NCI-H774 (cell line): ENCODE measurements around the gene FLT3.

Experiments used
- DNase-seq: peaks from one replicate; lab custom pipeline; 2025; lab: John Stamatoyannopoulos, UW

FLT3 gene

DNA sequence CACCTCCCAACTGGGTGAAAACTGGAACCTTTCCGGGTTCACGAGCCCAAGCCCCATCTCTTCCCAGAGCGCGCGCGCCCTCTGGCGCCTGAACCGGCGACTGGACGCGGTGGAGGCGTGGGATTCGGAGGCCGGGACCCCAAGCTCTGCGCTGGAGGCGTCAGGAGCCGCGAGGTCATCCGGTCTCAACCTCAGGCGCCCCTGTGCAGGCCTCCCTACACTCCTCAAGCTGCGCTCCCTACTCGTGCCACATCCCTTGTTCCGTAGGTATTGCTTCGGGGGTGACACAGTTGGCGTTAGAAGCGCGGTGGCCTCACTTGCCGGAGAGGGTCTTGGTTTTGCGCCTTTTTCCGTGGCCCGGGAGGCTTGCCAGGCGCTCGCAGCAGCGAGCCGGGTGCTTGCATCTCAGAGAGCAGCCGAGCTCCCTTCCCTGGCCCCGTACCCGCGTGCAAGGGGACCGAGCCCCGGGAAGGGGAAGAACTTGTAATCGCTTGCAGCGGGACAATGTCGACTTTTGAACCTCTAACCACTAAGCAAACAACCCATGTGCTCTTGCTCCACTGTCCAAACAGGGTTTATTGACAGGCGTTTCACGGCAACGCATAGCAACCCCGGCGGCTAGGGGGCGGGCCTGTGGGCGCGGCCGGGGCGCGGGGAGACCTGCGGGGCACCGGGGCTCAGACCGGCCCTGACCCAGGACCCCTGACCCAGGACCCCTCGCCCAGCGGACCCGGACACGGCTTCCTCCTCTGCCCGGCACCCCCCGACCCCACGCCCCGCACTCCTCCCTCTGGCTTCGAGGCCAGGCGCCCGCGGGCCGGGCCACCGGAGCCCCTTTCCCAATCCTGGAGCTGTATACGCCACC, 139.8 kb downstream of the FLT3 start:
- DNase-seq, result peak; percentile 51

DNA sequence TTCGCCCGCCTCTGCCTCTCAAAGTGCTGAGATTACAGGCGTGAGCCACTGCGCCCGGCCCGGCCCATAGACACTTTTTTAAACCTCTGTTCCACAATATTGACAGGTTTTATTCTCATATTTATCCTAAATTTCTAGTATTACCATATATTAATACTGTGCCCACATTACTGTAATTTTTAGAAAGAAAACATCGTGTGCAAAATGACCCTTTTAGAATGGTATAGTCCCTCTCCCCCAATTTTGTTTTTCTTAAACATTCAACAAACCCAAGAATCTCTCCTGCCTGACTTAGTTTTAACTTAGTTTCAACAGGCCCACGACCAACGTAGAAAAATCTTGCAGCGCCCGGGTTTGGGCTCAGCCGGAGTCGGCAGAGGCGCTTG, 140.4 kb downstream of the FLT3 start:
- DNase-seq, result no peak

DNA sequence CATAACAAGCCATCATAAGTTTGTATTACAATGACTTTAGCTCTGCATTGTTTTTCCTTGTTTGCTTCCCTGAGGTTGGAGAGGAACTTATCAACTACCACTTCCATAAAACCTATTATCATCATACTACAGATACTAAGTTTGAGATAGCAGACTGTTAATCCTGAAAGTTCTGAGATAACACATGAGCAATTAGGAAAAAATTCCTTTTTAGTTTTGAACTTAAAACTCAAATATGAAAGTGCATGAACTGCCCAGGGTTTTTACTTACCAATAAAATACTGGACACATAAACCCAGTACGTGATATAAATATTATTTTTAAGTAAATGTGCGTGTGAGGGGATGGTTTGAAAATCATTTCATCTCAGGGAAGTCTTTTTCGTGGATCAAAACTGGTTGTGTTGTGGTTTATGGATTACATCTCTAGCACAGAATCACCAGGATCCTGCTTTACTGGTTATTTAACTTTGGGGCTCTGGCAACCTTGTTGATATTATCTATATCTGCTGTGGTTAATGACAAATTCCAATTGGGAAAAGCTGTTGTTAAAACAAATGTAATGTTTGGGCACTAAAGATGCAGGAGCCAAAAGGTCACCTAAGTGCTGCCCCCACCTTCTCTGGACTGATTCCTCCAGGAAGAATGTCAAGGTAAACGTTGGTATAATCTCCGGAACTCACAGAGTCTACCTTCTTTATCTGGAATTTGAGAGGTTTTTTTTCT, 143.6 kb downstream of the FLT3 start:
- no peak for DNase-seq

DNA sequence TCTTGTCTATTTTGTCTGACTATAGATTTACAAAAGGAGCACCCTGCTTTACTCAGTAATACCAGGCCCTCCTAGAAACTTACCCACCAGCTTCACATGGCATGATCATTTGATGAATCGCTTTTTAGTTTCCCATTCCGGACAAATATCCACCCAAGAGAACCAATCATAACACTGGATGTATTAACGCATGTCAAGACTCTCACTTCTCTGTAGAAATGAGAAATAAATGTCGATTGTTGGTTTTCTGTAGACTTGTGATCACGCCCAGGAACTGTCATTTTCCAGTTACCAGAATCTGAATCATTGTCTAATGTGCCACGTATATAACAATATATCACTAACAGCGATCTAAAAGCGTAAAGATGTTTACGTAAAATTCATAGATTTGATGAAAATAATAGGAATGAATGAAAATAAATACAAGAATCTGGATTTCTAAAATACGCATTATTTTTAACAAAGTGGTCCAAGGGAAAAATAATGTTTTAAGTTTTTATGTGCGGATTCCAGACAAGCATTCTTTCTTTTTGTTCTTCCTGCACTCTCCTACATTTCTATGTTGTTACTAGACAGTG, 145.3 kb downstream of the FLT3 start:
- DNase-seq, result no peak

DNA sequence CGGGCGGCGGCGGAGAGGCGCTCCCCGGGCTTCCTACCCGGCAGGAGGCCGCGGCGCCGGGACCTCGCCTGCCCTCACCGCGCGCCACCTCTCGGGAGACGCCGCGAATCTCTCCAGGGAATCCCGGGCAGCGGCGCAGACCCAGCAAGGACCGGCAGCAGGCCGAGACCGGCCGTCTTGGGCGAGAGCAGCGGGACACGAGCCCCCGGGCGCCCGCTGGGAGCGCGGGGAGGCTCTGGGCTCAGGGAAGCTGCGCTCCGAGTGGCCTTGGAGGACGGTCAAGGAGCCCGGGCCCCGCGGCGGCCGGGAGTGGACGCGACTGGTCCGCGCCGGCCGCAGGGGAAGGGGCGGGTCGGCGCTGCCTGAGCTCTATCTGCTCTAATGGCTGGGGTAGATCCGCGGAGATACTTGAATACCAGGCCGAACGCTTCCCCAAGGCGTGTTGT, 145.9 kb downstream of the FLT3 start:
- DNase-seq, result no peak

DNA sequence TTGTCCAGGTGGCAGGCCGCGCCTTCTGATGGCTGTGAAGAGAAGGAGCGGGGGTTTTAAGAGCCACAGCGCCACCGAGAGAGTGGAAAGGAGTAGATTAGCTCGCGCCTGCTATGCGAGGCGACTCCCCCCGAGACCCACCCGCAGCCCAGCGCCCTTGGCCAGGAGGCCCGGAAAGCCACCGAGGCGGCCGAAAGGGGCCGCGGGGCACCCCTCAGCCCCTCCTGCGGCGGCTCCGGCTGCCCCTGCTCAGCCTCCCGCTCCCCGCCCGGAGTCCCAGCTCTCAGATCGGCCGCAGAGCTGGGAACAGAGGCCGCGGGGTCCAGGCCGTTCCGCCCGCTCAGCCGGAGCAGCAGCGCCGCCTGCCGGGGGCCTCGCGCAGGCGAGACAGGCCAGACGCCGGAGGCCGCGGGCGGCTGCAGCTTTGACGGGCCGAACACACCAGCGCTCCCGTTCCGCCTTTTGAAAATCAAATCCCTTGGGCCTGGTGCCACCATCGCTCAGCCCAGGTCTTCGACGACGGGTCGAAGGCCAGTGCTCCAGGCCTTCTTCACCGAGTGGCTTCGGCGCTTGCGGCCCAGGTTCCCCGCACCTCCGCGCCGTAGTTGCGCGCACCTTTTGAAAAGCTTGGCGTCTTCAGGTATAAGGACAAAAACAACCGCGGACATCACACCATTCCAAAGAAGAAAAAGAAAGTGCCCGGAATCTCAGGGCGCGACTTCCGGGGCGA, 146.5 kb downstream of the FLT3 start:
- DNase-seq, result peak; percentile 65
